Measurements from ENCODE around the gene ACACA.

The ACACA gene

GRCh38 chr17:37259030-37259735 lies 147.5 kb downstream of the ACACA start:
- H3K36me3 ChIP-seq (ENCODE audit: control insufficient read depth, low read length) = peaks cover 90% of the 10 kb centered on the region
- no peaks in the 10 kb centered on the region; the same call in 1 of the 2 replicates for H3F3A ChIP-seq (ENCODE audit: control insufficient read depth, insufficient read depth)
- no peak overlapping the region for H3K27ac ChIP-seq (ENCODE audit: low read depth, low read length)
- no peaks in the 10 kb centered on the region for H3K27me3 ChIP-seq (ENCODE audit: control insufficient read depth, low read length)
- H3K9me3 ChIP-seq (ENCODE audit: control insufficient read depth, insufficient read depth, low read length) = no peaks in the 10 kb centered on the region
- no peak overlapping the region for H3K4me2 ChIP-seq (ENCODE audit: low read length)
- no peaks in the 10 kb centered on the region for H3K79me2 ChIP-seq (ENCODE audit: control insufficient read depth, low read length)
- no peak overlapping the region for H3K4me3 ChIP-seq (ENCODE audit: low read length)
- no peaks in the 10 kb centered on the region for H3K9me2 ChIP-seq (replicated peaks; ENCODE audit: control insufficient read depth, low read length)
- no peaks in the 10 kb centered on the region for H4K20me1 ChIP-seq (ENCODE audit: control insufficient read depth, insufficient read depth, low read depth, low read length)
- H3K4me1 ChIP-seq (ENCODE audit: control insufficient read depth, low read length) = no peaks in the 10 kb centered on the region
- TF ChIP-seq EZH2phosphoT487 (IDR thresholded peaks at IDR 0.05; ENCODE audit: borderline replicate concordance, low read length) = no peak
- TF ChIP-seq, protein P1, sequence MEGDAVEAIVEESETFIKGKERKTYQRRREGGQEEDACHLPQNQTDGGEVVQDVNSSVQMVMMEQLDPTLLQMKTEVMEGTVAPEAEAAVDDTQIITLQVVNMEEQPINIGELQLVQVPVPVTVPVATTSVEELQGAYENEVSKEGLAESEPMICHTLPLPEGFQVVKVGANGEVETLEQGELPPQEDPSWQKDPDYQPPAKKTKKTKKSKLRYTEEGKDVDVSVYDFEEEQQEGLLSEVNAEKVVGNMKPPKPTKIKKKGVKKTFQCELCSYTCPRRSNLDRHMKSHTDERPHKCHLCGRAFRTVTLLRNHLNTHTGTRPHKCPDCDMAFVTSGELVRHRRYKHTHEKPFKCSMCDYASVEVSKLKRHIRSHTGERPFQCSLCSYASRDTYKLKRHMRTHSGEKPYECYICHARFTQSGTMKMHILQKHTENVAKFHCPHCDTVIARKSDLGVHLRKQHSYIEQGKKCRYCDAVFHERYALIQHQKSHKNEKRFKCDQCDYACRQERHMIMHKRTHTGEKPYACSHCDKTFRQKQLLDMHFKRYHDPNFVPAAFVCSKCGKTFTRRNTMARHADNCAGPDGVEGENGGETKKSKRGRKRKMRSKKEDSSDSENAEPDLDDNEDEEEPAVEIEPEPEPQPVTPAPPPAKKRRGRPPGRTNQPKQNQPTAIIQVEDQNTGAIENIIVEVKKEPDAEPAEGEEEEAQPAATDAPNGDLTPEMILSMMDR (IDR thresholded peaks at IDR 0.05; ENCODE audit: low read depth, low read length, poor library complexity, severe bottlenecking) = no peak

GRCh38 chr17:37256627-37257026 lies 150.0 kb downstream of the ACACA start:
- Histone ChIP-seq H3K27me3 (ENCODE audit: control insufficient read depth, low read length) (no peaks in the 10 kb centered on the region), H3K9me3 (ENCODE audit: control insufficient read depth, insufficient read depth, low read length) (no peaks in the 10 kb centered on the region), H3K4me3 (ENCODE audit: low read length) (no peak overlapping the region), H3K9me2 (replicated peaks; ENCODE audit: control insufficient read depth, low read length) (no peaks in the 10 kb centered on the region), H3K27ac (ENCODE audit: low read depth, low read length) (no peak overlapping the region), H3K36me3 (ENCODE audit: control insufficient read depth, low read length) (peaks cover 82% of the 10 kb centered on the region), H3K4me2 (ENCODE audit: low read length) (no peak overlapping the region), H4K20me1 (ENCODE audit: control insufficient read depth, insufficient read depth, low read depth, low read length) (no peaks in the 10 kb centered on the region), H3K79me2 (ENCODE audit: control insufficient read depth, low read length) (no peaks in the 10 kb centered on the region), H3F3A (ENCODE audit: control insufficient read depth, insufficient read depth) (no peaks in the 10 kb centered on the region; the same call in 1 of the 2 replicates), H3K4me1 (ENCODE audit: control insufficient read depth, low read length) (no peaks in the 10 kb centered on the region)
- TF ChIP-seq EZH2phosphoT487 (IDR thresholded peaks at IDR 0.05; ENCODE audit: borderline replicate concordance, low read length) = no peak
- TF ChIP-seq, protein P1 (IDR thresholded peaks at IDR 0.05; ENCODE audit: low read depth, low read length, poor library complexity, severe bottlenecking) = no peak

GRCh38 chr17:37255432-37255831 lies 151.2 kb downstream of the ACACA start:
- TF ChIP-seq EZH2phosphoT487 (IDR thresholded peaks at IDR 0.05; ENCODE audit: borderline replicate concordance, low read length) = no peak
- TF ChIP-seq, protein P1 (IDR thresholded peaks at IDR 0.05; ENCODE audit: low read depth, low read length, poor library complexity, severe bottlenecking) = no peak
- Histone ChIP-seq H3K4me2 (ENCODE audit: low read length) (no peak overlapping the region), H4K20me1 (ENCODE audit: control insufficient read depth, insufficient read depth, low read depth, low read length) (no peaks in the 10 kb centered on the region), H3K4me3 (ENCODE audit: low read length) (no peak overlapping the region), H3K9me3 (ENCODE audit: control insufficient read depth, insufficient read depth, low read length) (no peaks in the 10 kb centered on the region), H3K4me1 (ENCODE audit: control insufficient read depth, low read length) (no peaks in the 10 kb centered on the region), H3K27me3 (ENCODE audit: control insufficient read depth, low read length) (no peaks in the 10 kb centered on the region), H3K27ac (ENCODE audit: low read depth, low read length) (no peak overlapping the region), H3K36me3 (ENCODE audit: control insufficient read depth, low read length) (peaks cover 77% of the 10 kb centered on the region), H3K79me2 (ENCODE audit: control insufficient read depth, low read length) (no peaks in the 10 kb centered on the region), H3F3A (ENCODE audit: control insufficient read depth, insufficient read depth) (no peaks in the 10 kb centered on the region), H3K9me2 (replicated peaks; ENCODE audit: control insufficient read depth, low read length) (no peaks in the 10 kb centered on the region)

All from DOHH2 (cell line).